Heart right ventricle (tissue), 16 donors: ENCODE results near the gene SDK2. TPM values are rescaled to one million over a fixed set of nuclear protein-coding genes. Genes with fewer than 3 reads are reported as not detected.
A peak's percentile ranks its signal among the peaks of the same experiment; 100 is the strongest.

Source experiments
- ATAC-seq, 8 donors: fragments of 200-7000 bp; cut with Tn5 transposase; one replicate each; pipeline ENCODE4 v1.9.1; 2020; ENCODE audit warnings: mild to moderate bottlenecking in 8 of 8, moderate library complexity in 8 of 8, moderate number of reproducible peaks in 1 of 8
- DNase-seq, 2 donors: peaks; one replicate each; pipeline ENCODE4 v3.0.0-alpha.2; 2020
- H3K27ac ChIP-seq, 10 donors: fragments of 200-600 bp; sonication (generic) in 2 of 10; one replicate each; pipeline versions ENCODE4 v1.5.0 to v1.8.0; 2020 to 2022; ENCODE audit warnings: mild to moderate bottlenecking in 3 of 10
- H3K27me3 ChIP-seq, 7 donors: fragments of 200-600 bp; one replicate each; pipeline ENCODE4 v1.8.0; 2021 to 2022; ENCODE audit warnings: mild to moderate bottlenecking in 2 of 7
- H3K36me3 ChIP-seq, 9 donors: fragments of 200-600 bp; sonication (generic) in 1 of 9; one replicate each; pipeline versions ENCODE4 v1.5.0 to v1.8.0; 2020 to 2022; ENCODE audit warnings: mild to moderate bottlenecking in 2 of 9
- H3K4me1 ChIP-seq, 9 donors: fragments of 200-600 bp; sonication (generic) in 1 of 9; one replicate each; pipeline versions ENCODE4 v1.5.0 to v1.8.0; 2020 to 2022; ENCODE audit warnings: mild to moderate bottlenecking in 4 of 9
- H3K4me3 ChIP-seq, 10 donors: fragments of 200-600 bp; sonication (generic) in 2 of 10; one replicate each; pipeline versions ENCODE4 v1.5.0 to v1.8.0; 2020 to 2022; ENCODE audit warnings: mild to moderate bottlenecking in 7 of 10, moderate library complexity in 2 of 10
- H3K9me3 ChIP-seq, 11 donors: fragments of 200-600 bp in 10 of 11; sonication (generic) in 2 of 11; one replicate each; pipeline versions ENCODE4 v1.5.0 to v1.8.0; 2013 to 2022; ENCODE audit warnings: mild to moderate bottlenecking in 2 of 11, control low read depth in 1 of 11, moderate library complexity in 1 of 11
- WGBS, 2 donors: extraction: QIAGEN DNeasy Blood & Tissue Kit; methylation state at CpG; one replicate each; pipeline ENCODE4 v1.1.7; 2013; ENCODE audit warnings: inconsistent platforms in 1 of 2; 5-methylcytosine and 5-hydroxymethylcytosine counted together
- intact Hi-C, 10 donors: fragments of 100-400 bp; cut with DNase I; formaldehyde crosslinking; loops; one replicate each; pipeline versions ENCODE4 v1.11.1 to v1.14.2; 2022
- polyA plus RNA-seq, 2 donors: library from polyadenylated mRNA; stranded (reverse); fragments of 200-250 nt; gene quantifications; one replicate each; pipeline ENCODE4 v1.2.3, GENCODE V29; 2013
- total RNA-seq, 10 donors: library from RNA; stranded (reverse); fragmentation: NEBNext Ultra II Directional in 3 of 10; extraction: Animal tissue kit (Norgen Biotek cat#: 25700) in 3 of 10; gene quantifications; one replicate each; pipeline versions ENCODE4 v1.2.1 to v1.2.4, GENCODE V29; 2021 to 2023
- TF ChIP-seq, protein P1 (sequence below), 9 donors: fragments of 200-600 bp; sonication (generic) in 2 of 9; IDR thresholded peaks; one replicate each; pipeline versions ENCODE4 v1.5.0 to v1.8.0; 2021 to 2022; ENCODE audit warnings: antibody characterized with exemption in 9 of 9, mild to moderate bottlenecking in 5 of 9, moderate library complexity in 1 of 9
- donor health status: Arrhythmogenic right ventricular cardiomyopathy.
- donor health status: ischemic (EF 13 %, LVEDD 7.1; RV severe dilation, severe dysfunction).
- donor health status: healthy with polysubstance abuse.
- donor health status: DM: no; HTN: yes; CAD: no.
- donor health status: DM: no; HTN: no; CAD: no.
- donor health status: ischemic (EF 25% LVEDD 6.9; RV normal size, moderate dysfunction).
- donor health status: ischemic (EF 25% LVEDD 5.7; RV mildly dilated, moderate dysfunction).
- donor health status: healthy.
- donor health status: DM: yes; HTN: yes; CAD: no.
- donor health status: Ischemic cardiomyopathy.
- donor health status: ischemic (EF 35%, LVEDD 5.7; RV mildly dilated, moderate dysfunction).
- donor health status: nonischemic (EF 11% LVEDD 7.7; RV severe dilation, severe dysfunction).
- donor health status: DM: yes; HTN: yes; CAD: no.
- donor health status: PGD.
- donor health status: ischemic (EF 29% LVEDD 5.4; RV normal size, mild dysfunction).
- donor health status: nonischemic (EF 23%, LVEDD 6.1; RV moderate dilation, normal function).

SDK2 gene
- total and polyA plus RNA-seq, 12 donors, result 0.44 to 4.2 (median 1.9) TPM

GRCh38 chr17:73470316-73470826, 173.9 kb downstream of the SDK2 start:
- intact Hi-C loops, result loop anchor here in 1 of 10 donors (10.0 kb wide), 1 partner anchor 64 kb away; no protein-coding TSS in a partner anchor
- no peaks in the 10 kb centered on the region for H3K36me3 ChIP-seq
- TF ChIP-seq, protein P1, sequence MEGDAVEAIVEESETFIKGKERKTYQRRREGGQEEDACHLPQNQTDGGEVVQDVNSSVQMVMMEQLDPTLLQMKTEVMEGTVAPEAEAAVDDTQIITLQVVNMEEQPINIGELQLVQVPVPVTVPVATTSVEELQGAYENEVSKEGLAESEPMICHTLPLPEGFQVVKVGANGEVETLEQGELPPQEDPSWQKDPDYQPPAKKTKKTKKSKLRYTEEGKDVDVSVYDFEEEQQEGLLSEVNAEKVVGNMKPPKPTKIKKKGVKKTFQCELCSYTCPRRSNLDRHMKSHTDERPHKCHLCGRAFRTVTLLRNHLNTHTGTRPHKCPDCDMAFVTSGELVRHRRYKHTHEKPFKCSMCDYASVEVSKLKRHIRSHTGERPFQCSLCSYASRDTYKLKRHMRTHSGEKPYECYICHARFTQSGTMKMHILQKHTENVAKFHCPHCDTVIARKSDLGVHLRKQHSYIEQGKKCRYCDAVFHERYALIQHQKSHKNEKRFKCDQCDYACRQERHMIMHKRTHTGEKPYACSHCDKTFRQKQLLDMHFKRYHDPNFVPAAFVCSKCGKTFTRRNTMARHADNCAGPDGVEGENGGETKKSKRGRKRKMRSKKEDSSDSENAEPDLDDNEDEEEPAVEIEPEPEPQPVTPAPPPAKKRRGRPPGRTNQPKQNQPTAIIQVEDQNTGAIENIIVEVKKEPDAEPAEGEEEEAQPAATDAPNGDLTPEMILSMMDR (IDR thresholded peaks at IDR 0.05), result no peak
- H3K27ac ChIP-seq, result no peak overlapping the region
- peaks cover 0 to 20% (median 12%) of the 10 kb centered on the region in 9 donors for H3K4me1 ChIP-seq
- 85 to 92% methylated on average over 7 of the region's 7 CpGs for WGBS, 2 donors
- ATAC-seq, result no peak
- H3K4me3 ChIP-seq, result no peak overlapping the region
- H3K27me3 ChIP-seq, result no peaks in the 10 kb centered on the region
- H3K9me3 ChIP-seq, result no peaks in the 10 kb centered on the region
- DNase-seq, result no peak

- no peak for DNase-seq
- no peaks in the 10 kb centered on the region for H3K36me3 ChIP-seq
- intact Hi-C loops, result loop anchor here in 1 of 10 donors (5.0 kb wide), 1 partner anchor 48 kb away; no protein-coding TSS in a partner anchor
- 91 to 95% methylated on average over 4 of the region's 4 CpGs for WGBS, 2 donors
- TF ChIP-seq, protein P1 (IDR thresholded peaks at IDR 0.05), result no peak
- ATAC-seq, result peak in 1 of 8 donors; percentile 30
- no peaks in the 10 kb centered on the region for H3K9me3 ChIP-seq
- H3K4me3 ChIP-seq, result no peak overlapping the region
- H3K27ac ChIP-seq, result no peak overlapping the region
- H3K4me1 ChIP-seq, result peaks cover 0 to 13% (median 7%) of the 10 kb centered on the region in 9 donors
- H3K27me3 ChIP-seq, result no peaks in the 10 kb centered on the region
Measured at GRCh38 chr17:73469311-73469710, 174.9 kb downstream of the SDK2 start.

- peaks cover 0 to 2% (median 0%) of the 10 kb centered on the region in 9 donors for H3K4me1 ChIP-seq
- 87 to 89% methylated on average over 5 of the region's 5 CpGs for WGBS, 2 donors
- TF ChIP-seq, protein P1 (IDR thresholded peaks at IDR 0.05), result no peak
- no peaks in the 10 kb centered on the region for H3K36me3 ChIP-seq
- ATAC-seq (no peak), DNase-seq (no peak)
- H3K9me3 ChIP-seq, result no peaks in the 10 kb centered on the region
- H3K27me3 ChIP-seq, result no peaks in the 10 kb centered on the region
- H3K27ac ChIP-seq, result no peak overlapping the region
- intact Hi-C loops, result loop anchor here in 1 of 10 donors (5.0 kb wide), 1 partner anchor 49 kb away; no protein-coding TSS in a partner anchor
- H3K4me3 ChIP-seq, result no peak overlapping the region
Measured at GRCh38 chr17:73468221-73468620, 176.0 kb downstream of the SDK2 start.

DNA sequence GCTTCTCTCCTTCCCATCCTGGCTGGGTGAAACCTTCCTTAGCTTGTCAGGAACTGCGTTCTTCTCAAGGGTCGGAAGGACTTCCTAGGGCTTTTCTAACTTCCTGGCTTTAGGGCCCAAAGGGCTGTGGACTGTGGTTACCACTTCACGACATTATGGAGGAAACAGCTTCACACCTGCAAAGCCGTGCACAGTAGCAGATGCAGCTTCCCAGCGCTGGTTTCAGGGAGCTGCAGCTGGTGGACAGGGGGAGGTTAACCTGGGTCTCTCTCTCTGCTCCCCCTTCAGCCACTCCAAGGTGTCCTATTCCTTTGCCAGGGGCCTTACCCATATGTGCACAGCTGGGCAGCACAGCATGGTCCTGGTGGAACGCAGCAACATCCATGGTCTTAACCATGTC, 176.6 kb downstream of the SDK2 start:
- no peak overlapping the region for H3K27ac ChIP-seq
- ATAC-seq (no peak), DNase-seq (no peak)
- H3K27me3 ChIP-seq, result no peaks in the 10 kb centered on the region
- H3K4me1 ChIP-seq, result no peaks in the 10 kb centered on the region
- no peaks in the 10 kb centered on the region for H3K36me3 ChIP-seq
- intact Hi-C loops, result loop anchor here in 1 of 10 donors (5.0 kb wide), 1 partner anchor 50 kb away; no protein-coding TSS in a partner anchor
- H3K9me3 ChIP-seq, result no peaks in the 10 kb centered on the region
- TF ChIP-seq, protein P1 (IDR thresholded peaks at IDR 0.05), result no peak
- no peak overlapping the region for H3K4me3 ChIP-seq
- 64 to 83% methylated on average over 6 of the region's 6 CpGs for whole genome bisulfite sequencing, 2 donors
